ENCODE measurements around the gene SARS1.

- TF ChIP-seq, protein P1, sequence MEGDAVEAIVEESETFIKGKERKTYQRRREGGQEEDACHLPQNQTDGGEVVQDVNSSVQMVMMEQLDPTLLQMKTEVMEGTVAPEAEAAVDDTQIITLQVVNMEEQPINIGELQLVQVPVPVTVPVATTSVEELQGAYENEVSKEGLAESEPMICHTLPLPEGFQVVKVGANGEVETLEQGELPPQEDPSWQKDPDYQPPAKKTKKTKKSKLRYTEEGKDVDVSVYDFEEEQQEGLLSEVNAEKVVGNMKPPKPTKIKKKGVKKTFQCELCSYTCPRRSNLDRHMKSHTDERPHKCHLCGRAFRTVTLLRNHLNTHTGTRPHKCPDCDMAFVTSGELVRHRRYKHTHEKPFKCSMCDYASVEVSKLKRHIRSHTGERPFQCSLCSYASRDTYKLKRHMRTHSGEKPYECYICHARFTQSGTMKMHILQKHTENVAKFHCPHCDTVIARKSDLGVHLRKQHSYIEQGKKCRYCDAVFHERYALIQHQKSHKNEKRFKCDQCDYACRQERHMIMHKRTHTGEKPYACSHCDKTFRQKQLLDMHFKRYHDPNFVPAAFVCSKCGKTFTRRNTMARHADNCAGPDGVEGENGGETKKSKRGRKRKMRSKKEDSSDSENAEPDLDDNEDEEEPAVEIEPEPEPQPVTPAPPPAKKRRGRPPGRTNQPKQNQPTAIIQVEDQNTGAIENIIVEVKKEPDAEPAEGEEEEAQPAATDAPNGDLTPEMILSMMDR (IDR thresholded peaks at IDR 0.05): no peak
- no peak for TF ChIP-seq EP300 (IDR thresholded peaks at IDR 0.05)
These were observed 53.2 kb downstream of the SARS1 start for GRCh38 chr1:109266965-109267364.
